DOHH2 (cell line): ENCODE data around the gene DHX32.

Experiments
- EZH2phosphoT487 ChIP-seq: fragments of 200-600 bp; sonication (generic); IDR thresholded peaks from 2 replicates; pipeline ENCODE4 v1.6.1; 2017; ENCODE audit warnings: borderline replicate concordance, mild to moderate bottlenecking, antibody characterized with exemption, low read length, moderate library complexity, mixed read lengths
- TF ChIP-seq, protein P1 (sequence below): fragments of 200-600 bp; sonication (generic); IDR thresholded peaks from one replicate; pipeline ENCODE4 v1.5.1; 2014; ENCODE audit warnings: antibody characterized with exemption, mild to moderate bottlenecking, low read depth, low read length; ENCODE audit not compliant: poor library complexity, severe bottlenecking

- TF ChIP-seq, protein P1, sequence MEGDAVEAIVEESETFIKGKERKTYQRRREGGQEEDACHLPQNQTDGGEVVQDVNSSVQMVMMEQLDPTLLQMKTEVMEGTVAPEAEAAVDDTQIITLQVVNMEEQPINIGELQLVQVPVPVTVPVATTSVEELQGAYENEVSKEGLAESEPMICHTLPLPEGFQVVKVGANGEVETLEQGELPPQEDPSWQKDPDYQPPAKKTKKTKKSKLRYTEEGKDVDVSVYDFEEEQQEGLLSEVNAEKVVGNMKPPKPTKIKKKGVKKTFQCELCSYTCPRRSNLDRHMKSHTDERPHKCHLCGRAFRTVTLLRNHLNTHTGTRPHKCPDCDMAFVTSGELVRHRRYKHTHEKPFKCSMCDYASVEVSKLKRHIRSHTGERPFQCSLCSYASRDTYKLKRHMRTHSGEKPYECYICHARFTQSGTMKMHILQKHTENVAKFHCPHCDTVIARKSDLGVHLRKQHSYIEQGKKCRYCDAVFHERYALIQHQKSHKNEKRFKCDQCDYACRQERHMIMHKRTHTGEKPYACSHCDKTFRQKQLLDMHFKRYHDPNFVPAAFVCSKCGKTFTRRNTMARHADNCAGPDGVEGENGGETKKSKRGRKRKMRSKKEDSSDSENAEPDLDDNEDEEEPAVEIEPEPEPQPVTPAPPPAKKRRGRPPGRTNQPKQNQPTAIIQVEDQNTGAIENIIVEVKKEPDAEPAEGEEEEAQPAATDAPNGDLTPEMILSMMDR = no peak
- TF ChIP-seq EZH2phosphoT487 = no peak
These were observed 83.7 kb downstream of the DHX32 start for GRCh38 chr10:125797424-125797823.
